ENCODE data around the gene OLFML1.

Gene OLFML1

GRCh38 chr11:7552666-7553065 lies 67.4 kb downstream of the OLFML1 start:
- H3K4me3 ChIP-seq (ENCODE audit: low read depth, low read length), result no peak overlapping the region
- TF ChIP-seq CTCF (IDR thresholded peaks at IDR 0.05; ENCODE audit: borderline replicate concordance, insufficient read depth, low read depth, low read length), result no peak

DNA sequence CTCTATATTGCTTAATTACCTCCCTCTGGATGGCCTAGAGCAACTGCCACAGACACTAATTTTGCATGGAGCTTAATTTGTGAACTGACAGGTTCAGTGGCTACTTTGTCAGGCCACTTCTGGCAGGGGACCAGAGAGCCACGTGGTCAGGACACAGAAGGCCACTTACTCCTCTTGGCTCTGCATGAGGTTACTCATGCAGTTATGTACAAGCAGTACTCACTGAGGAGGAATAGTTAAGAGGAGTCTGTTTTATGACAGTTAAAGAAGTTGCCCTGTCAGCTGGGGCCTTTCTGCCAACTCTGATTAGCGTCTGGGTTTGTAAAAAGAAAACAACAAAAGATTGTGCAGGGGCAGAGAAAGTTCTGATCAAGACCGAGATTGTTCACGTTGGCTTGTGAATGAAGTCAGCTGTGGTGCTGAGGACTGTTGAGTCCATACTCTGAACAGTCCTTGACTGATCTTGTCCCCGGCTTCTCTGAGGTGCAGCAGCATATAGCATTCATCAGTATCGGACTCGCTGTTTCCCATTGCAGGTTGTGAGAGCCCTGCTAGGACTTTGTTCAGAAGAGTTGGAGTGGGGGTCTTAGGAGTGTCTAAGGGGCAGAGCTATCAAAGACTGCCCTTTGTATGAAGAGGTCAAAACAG lies 69.9 kb downstream of the OLFML1 start:
- no peak for TF ChIP-seq CTCF (IDR thresholded peaks at IDR 0.05; ENCODE audit: borderline replicate concordance, insufficient read depth, low read depth, low read length)
- H3K4me3 ChIP-seq (ENCODE audit: low read depth, low read length), result no peak overlapping the region

DNA sequence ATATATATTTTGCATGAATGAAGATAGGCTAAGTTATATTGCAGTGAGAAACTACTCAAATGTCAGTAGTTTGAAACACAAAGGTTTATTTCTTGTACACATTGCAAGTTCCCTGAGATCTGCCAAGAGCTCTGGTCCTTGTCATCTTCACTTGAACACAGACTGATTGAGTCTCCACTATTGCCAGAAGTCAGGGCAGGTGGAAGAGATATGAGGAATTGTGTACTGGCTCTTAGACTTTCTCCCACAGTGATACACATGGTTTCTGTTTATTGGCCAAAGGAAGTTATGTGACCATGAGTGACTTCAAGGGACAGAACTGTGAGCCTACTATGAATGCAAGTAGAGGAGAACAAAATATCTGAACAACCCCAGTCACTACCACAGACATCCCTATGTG lies 72.7 kb downstream of the OLFML1 start:
- TF ChIP-seq CTCF (IDR thresholded peaks at IDR 0.05; ENCODE audit: borderline replicate concordance, insufficient read depth, low read depth, low read length), result no peak
- H3K4me3 ChIP-seq (ENCODE audit: low read depth, low read length), result no peak overlapping the region

DNA sequence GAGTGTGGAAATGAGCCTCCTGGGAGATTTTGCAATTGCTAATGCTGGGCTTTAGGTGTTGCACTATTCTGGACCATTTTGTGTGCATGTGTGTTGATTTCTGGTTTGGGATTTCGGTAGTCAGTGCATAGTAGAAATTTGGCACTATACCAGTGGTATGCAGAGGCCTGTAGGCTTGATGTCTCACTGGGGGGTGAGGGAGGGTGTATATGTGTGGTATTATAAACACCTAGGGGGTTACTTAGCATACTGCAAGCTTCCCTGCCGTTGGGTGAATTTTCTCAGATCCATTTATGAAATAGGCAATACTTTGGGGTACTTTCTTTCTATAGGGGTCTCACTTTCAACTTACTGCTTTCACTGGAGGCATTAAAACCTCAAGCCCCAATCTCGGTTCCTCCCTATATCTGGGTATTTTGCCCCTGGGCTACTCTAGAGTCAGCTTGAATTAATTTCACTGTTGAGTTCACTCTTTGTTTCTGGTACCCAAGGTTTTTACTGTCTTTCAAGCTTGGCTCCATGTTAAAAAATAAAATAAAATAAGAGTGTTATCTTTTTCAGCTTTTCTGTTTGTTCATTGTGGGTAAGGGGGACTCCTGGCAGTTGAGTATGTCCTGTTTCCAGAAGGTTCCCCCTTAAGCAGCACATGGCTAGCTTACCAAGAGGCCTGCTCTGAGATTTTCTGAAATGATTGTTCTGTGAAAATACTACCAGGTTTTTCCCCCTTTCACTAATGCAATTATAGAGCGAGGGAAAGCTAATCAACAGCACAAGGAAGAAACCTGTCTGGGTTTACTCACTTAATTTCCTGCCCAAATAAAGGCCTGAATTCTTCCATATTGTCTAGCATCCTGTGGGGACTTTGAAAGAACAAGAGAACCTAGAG lies 74.3 kb downstream of the OLFML1 start:
- H3K4me3 ChIP-seq (ENCODE audit: low read depth, low read length), result no peak overlapping the region
- no peak for TF ChIP-seq CTCF (IDR thresholded peaks at IDR 0.05; ENCODE audit: borderline replicate concordance, insufficient read depth, low read depth, low read length)

Data from GM12875 (cell line).